Fibroblast of villous mesenchyme (primary cell): ENCODE data around the gene CD1D. TPM values are rescaled to one million over a fixed set of nuclear protein-coding genes. Genes with fewer than 3 reads are reported as not detected.
A peak's percentile ranks its signal among the peaks of the same experiment; 100 is the strongest.

Experiments used
- DNase-seq: peaks from one replicate; pipeline ENCODE4 v3.0.0-alpha.2; 2010; ENCODE audit warnings: low read depth
- H3K4me3 ChIP-seq: 2 replicates; pipeline ENCODE4 v1.5.1; 2011; ENCODE audit warnings: low read depth, mild to moderate bottlenecking, low read length
- CTCF ChIP-seq: IDR thresholded peaks from 2 replicates; pipeline ENCODE4 v1.5.1; 2012; ENCODE audit warnings: low read depth, mild to moderate bottlenecking, low read length; ENCODE audit not compliant: insufficient read depth
- total RNA-seq: library from RNA; depleted of rRNA; stranded (reverse); fragments of >200 nt; gene quantifications from 2 replicates; pipeline ENCODE4 v1.2.3, GENCODE V29; 2012

CD1D gene
- total RNA-seq, 1 donor: under 0.01 TPM

- TF ChIP-seq CTCF: no peak
- no peak for DNase-seq
- no peak overlapping the region for H3K4me3 ChIP-seq
These were observed 26.8 kb upstream of the CD1D start for GRCh38 chr1:158153746-158154444.

GRCh38 chr1:158154501-158154900, 26.2 kb upstream of the CD1D start:
- no peak for DNase-seq
- H3K4me3 ChIP-seq: no peak overlapping the region
- no peak for TF ChIP-seq CTCF

GRCh38 chr1:158155673-158156072, 25.0 kb upstream of the CD1D start:
- no peak for TF ChIP-seq CTCF
- H3K4me3 ChIP-seq: no peak overlapping the region
- no peak for DNase-seq

- no peak for DNase-seq
- TF ChIP-seq CTCF: no peak
These were observed 21.1 kb upstream of the CD1D start for GRCh38 chr1:158159597-158159996.

GRCh38 chr1:158161446-158161845, 19.2 kb upstream of the CD1D start:
- TF ChIP-seq CTCF: no peak
- DNase-seq: peak; percentile 18

More at GRCh38 chr1:158159597-158159996, 21.1 kb upstream of the CD1D start:
- no peak overlapping the region for H3K4me3 ChIP-seq

GRCh38 chr1:158163000-158163947, 17.4 kb upstream of the CD1D start:
- no peak overlapping the region for H3K4me3 ChIP-seq
- TF ChIP-seq CTCF: no peak
- DNase-seq: no peak

More at GRCh38 chr1:158161446-158161845, 19.2 kb upstream of the CD1D start:
- H3K4me3 ChIP-seq: no peak overlapping the region
